NB4 (cell line): ENCODE data around the gene CYP26A1.

Experiments
- MAX ChIP-seq: IDR thresholded peaks from 2 replicates; pipeline ENCODE4 v1.6.1; 2011; ENCODE audit warnings: low read depth, low read length
- MYC ChIP-seq: IDR thresholded peaks from 2 replicates; pipeline ENCODE4 v1.6.1; 2011; ENCODE audit warnings: low read depth, low read length
- POLR2A ChIP-seq: IDR thresholded peaks from 2 replicates; pipeline ENCODE4 v1.6.1; 2011; ENCODE audit warnings: mild to moderate bottlenecking; ENCODE audit not compliant: insufficient read length; ENCODE audit errors: extremely low read depth
- TF ChIP-seq, protein P1 (sequence below): IDR thresholded peaks from one replicate; pipeline ENCODE4 v1.5.1; 2012; ENCODE audit warnings: low read depth, low read length

GRCh38 chr10:93083743-93084539, 10.2 kb downstream of the CYP26A1 start:
- no peak for TF ChIP-seq POLR2A
- TF ChIP-seq, protein P1, sequence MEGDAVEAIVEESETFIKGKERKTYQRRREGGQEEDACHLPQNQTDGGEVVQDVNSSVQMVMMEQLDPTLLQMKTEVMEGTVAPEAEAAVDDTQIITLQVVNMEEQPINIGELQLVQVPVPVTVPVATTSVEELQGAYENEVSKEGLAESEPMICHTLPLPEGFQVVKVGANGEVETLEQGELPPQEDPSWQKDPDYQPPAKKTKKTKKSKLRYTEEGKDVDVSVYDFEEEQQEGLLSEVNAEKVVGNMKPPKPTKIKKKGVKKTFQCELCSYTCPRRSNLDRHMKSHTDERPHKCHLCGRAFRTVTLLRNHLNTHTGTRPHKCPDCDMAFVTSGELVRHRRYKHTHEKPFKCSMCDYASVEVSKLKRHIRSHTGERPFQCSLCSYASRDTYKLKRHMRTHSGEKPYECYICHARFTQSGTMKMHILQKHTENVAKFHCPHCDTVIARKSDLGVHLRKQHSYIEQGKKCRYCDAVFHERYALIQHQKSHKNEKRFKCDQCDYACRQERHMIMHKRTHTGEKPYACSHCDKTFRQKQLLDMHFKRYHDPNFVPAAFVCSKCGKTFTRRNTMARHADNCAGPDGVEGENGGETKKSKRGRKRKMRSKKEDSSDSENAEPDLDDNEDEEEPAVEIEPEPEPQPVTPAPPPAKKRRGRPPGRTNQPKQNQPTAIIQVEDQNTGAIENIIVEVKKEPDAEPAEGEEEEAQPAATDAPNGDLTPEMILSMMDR: no peak
- TF ChIP-seq MAX: no peak
- TF ChIP-seq MYC: no peak
